PFSK-1 (cell line): Measurements from ENCODE around the gene C2. TPM values are rescaled to one million over a fixed set of nuclear protein-coding genes. Genes with fewer than 3 reads are reported as not detected.

Experiments
- FOXP2 ChIP-seq: optimal IDR thresholded peaks from 2 replicates; pipeline ENCODE3; 2011; ENCODE audit warnings: borderline replicate concordance, control low read depth, inconsistent platforms; ENCODE audit not compliant: insufficient read depth; ENCODE audit errors: extremely low read length, extremely low read depth
- POLR2AphosphoS5 ChIP-seq: IDR thresholded peaks from 2 replicates; pipeline ENCODE4 v1.6.1; 2012; ENCODE audit warnings: low read depth, mild to moderate bottlenecking, control low read depth, low read length, moderate library complexity
- SIN3A ChIP-seq: IDR thresholded peaks from 2 replicates; pipeline ENCODE4 v1.6.1; 2012; ENCODE audit warnings: mild to moderate bottlenecking, low read length, moderate library complexity, borderline replicate concordance; ENCODE audit not compliant: insufficient read depth
- TAF1 ChIP-seq: IDR thresholded peaks from 2 replicates; pipeline ENCODE4 v1.6.1; 2012; ENCODE audit warnings: low read length, control low read depth, borderline replicate concordance; ENCODE audit not compliant: insufficient read depth
- polyA plus RNA-seq: library from polyadenylated mRNA; unstranded; fragments of >200 nt; gene quantifications from one replicate; pipeline ENCODE4 v1.2.1, GENCODE V29; 2012; ENCODE audit warnings: low read depth, missing spikeins; ENCODE audit not compliant: insufficient read length
- TF ChIP-seq, protein P1 (sequence below), 2 experiments: IDR thresholded peaks; 2 replicates each; pipeline versions ENCODE4 v1.6.1 to v1.8.0; 2011 to 2012; ENCODE audit warnings: low read depth in 2 of 2, low read length in 2 of 2, control low read depth in 1 of 2, inconsistent platforms in 1 of 2, mild to moderate bottlenecking in 1 of 2, moderate library complexity in 1 of 2; ENCODE audit not compliant: insufficient read depth in 1 of 2

The C2 gene
- polyA plus RNA-seq = 49.8 TPM

DNA sequence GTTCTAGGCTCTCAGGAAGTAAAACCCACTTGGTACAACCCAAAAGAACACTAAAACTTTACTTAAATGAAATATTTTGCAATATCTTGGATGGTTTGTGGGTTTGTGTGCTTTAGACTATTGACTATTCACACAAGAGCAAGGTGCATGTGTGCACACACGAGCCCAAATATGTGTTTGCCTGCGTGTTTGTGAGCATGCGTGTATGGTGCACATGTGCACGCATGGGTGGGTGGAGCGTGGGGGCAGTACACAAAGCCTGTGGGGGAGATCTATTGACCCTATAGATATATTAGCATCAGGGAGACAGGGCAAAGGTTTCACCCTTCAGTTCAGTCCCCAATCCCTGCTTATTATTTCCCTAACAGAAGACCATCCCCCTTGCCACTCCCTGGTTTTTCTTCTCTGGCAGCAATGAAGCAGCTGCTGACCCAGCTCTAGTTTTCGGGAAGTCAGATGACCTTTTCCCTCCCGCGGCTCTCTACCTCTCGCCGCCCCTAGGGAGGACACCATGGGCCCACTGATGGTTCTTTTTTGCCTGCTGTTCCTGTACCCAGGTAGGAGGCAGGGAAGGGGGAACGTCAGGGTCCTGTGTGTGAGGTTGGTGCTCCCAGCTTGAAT is at the start of gene C2:
Gene C2 (plus strand): TSS at position 476 of the 621 bp plus-strand sequence. CDS start 36 bp downstream, at position 512.
- TF ChIP-seq, protein P1, sequence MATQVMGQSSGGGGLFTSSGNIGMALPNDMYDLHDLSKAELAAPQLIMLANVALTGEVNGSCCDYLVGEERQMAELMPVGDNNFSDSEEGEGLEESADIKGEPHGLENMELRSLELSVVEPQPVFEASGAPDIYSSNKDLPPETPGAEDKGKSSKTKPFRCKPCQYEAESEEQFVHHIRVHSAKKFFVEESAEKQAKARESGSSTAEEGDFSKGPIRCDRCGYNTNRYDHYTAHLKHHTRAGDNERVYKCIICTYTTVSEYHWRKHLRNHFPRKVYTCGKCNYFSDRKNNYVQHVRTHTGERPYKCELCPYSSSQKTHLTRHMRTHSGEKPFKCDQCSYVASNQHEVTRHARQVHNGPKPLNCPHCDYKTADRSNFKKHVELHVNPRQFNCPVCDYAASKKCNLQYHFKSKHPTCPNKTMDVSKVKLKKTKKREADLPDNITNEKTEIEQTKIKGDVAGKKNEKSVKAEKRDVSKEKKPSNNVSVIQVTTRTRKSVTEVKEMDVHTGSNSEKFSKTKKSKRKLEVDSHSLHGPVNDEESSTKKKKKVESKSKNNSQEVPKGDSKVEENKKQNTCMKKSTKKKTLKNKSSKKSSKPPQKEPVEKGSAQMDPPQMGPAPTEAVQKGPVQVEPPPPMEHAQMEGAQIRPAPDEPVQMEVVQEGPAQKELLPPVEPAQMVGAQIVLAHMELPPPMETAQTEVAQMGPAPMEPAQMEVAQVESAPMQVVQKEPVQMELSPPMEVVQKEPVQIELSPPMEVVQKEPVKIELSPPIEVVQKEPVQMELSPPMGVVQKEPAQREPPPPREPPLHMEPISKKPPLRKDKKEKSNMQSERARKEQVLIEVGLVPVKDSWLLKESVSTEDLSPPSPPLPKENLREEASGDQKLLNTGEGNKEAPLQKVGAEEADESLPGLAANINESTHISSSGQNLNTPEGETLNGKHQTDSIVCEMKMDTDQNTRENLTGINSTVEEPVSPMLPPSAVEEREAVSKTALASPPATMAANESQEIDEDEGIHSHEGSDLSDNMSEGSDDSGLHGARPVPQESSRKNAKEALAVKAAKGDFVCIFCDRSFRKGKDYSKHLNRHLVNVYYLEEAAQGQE (IDR thresholded peaks at IDR 0.05; ENCODE audit: insufficient read depth in 1 of 2, low read depth in 2 of 2, low read length in 2 of 2) = no peak
- no peak for TF ChIP-seq FOXP2
- no peak for TF ChIP-seq POLR2AphosphoS5
- TF ChIP-seq SIN3A = no peak
- no peak for TF ChIP-seq TAF1

DNA sequence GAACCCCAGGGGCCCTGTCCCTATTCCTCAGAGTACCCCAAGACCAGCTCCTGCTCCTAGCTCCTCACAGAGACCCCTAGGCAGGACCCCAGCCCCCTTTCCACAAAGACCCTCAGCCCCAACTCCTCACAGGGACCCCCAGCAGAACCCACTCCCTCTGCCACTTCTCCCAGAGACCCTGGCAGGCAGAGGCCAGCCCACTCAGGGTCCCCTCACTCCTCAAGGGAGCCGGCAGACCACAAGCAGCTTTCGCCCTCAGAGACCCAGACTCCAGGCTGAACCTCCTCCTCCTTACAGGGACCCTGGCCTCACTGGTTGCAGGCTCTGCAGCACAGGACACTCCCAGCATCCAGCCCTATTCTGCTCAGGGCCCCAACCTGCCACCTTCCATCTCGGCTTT is 49.3 kb upstream of the C2 start:
- no peak for TF ChIP-seq TAF1
- no peak for TF ChIP-seq FOXP2
- no peak for TF ChIP-seq POLR2AphosphoS5
- TF ChIP-seq, protein P1 (IDR thresholded peaks at IDR 0.05; ENCODE audit: insufficient read depth in 1 of 2, low read depth in 2 of 2, low read length in 2 of 2) = no peak
- no peak for TF ChIP-seq SIN3A

DNA sequence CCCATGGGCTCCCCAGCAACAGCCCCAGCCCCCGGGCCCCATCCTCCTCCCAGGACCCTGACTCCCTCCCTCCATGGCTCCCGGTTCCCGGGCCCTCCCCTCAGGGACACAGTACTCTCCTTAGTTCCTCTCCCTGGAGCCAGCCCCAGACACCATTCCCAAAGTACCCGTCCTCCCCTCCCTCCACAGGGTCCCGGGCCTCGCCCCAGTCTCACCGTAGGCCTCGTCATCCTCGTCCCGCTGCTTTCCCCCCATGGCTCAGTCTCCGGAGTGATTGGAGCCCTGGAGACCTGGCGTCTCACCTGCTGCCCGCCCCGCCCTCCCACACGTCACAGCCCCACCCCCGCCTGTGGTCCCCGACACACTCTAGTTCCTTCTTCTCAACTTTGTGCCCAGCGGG is 48.8 kb upstream of the C2 start, which contains the start of gene SLC44A4:
Gene SLC44A4 (minus strand): TSS at position 272 of the 400 bp plus-strand sequence. CDS start 17 bp downstream, at position 255.
- TF ChIP-seq SIN3A (no peak), POLR2AphosphoS5 (no peak), FOXP2 (no peak), TAF1 (no peak)
- TF ChIP-seq, protein P1 (IDR thresholded peaks at IDR 0.05; ENCODE audit: insufficient read depth in 1 of 2, low read depth in 2 of 2, low read length in 2 of 2) = no peak

DNA sequence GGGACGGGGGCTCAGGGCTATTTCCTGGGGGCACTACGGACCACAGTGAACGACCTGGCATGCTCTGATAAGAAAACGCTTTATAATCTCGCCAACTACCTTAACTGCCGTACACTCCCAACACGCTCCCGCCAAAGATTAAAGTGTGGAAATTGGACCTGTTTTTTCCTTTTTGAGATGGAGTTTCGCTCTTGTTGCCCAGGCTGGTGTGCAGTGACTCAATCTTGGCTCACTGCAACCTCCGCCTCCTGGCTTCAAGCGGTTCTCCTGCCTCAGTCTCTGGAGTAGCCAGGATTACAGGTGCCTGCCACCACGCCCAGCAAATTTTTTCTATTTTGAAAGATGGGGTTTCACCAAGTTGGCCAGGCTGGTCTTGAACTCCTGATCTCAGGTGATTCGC is 48.4 kb upstream of the C2 start:
- TF ChIP-seq POLR2AphosphoS5 = no peak; the same call in 1 of the 2 replicates
- no peak for TF ChIP-seq FOXP2
- no peak for TF ChIP-seq TAF1
- no peak for TF ChIP-seq SIN3A
- TF ChIP-seq, protein P1 (IDR thresholded peaks at IDR 0.05; ENCODE audit: insufficient read depth in 1 of 2, low read depth in 2 of 2, low read length in 2 of 2) = no peak
